CD14-positive monocyte (primary cell): Measurements from ENCODE around the gene PTK6. TPM values are rescaled to one million over a fixed set of nuclear protein-coding genes. Genes with fewer than 3 reads are reported as not detected.

ENCODE experiments used
- DNase-seq, 3 donors: peaks; one replicate each; pipeline ENCODE4 v3.0.0-alpha.2; 2011 to 2022
- H2AFZ ChIP-seq: 2 replicates; pipeline ENCODE4 v1.6.0; 2012; ENCODE audit warnings: mild to moderate bottlenecking, low read depth, low read length, inconsistent platforms; ENCODE audit not compliant: insufficient read depth, poor library complexity, severe bottlenecking
- H3K27ac ChIP-seq, 2 donors: 1 replicate in 1 of 2; 2 replicates in 1 of 2; pipeline ENCODE4 v1.5.1; 2012 to 2013; ENCODE audit warnings: low read length in 2 of 2, control low read depth in 1 of 2, inconsistent platforms in 1 of 2, low read depth in 1 of 2, mild to moderate bottlenecking in 1 of 2
- H3K27me3 ChIP-seq, 2 donors: one replicate each; pipeline versions ENCODE4 v1.6.0 to v1.6.1; 2011 to 2013; ENCODE audit warnings: low read length in 2 of 2; ENCODE audit not compliant: control insufficient read depth in 2 of 2, insufficient read depth in 2 of 2
- H3K36me3 ChIP-seq, 2 donors: replicated peaks in 1 of 2; 1 replicate in 1 of 2; 2 replicates in 1 of 2; pipeline versions ENCODE4 v1.5.1 to v1.6.1; 2012 to 2013; ENCODE audit warnings: low read length in 2 of 2, control low read depth in 1 of 2, inconsistent platforms in 1 of 2, mild to moderate bottlenecking in 1 of 2; ENCODE audit not compliant: insufficient read depth in 2 of 2, control insufficient read depth in 1 of 2
- H3K4me1 ChIP-seq, 2 donors: 1 replicate in 1 of 2; 2 replicates in 1 of 2; pipeline versions ENCODE4 v1.5.1 to v1.6.1; 2012 to 2013; ENCODE audit warnings: low read length in 2 of 2, control low read depth in 1 of 2, inconsistent platforms in 1 of 2, mild to moderate bottlenecking in 1 of 2, moderate library complexity in 1 of 2; ENCODE audit not compliant: insufficient read depth in 2 of 2, control insufficient read depth in 1 of 2
- H3K4me2 ChIP-seq: replicated peaks from 2 replicates; pipeline ENCODE3; 2012; ENCODE audit warnings: low read length, moderate library complexity, mild to moderate bottlenecking; ENCODE audit not compliant: poor library complexity, severe bottlenecking; ENCODE audit errors: extremely low read depth
- H3K4me3 ChIP-seq, 3 experiments: fragments of 200-600 bp in 1 of 3; sonication (generic) in 1 of 3; replicated peaks in 1 of 3; 1 replicate in 2 of 3; 2 replicates in 1 of 3; pipeline ENCODE4 v1.5.1; 2011 to 2013; ENCODE audit warnings: low read length in 3 of 3, mild to moderate bottlenecking in 3 of 3, control low read depth in 2 of 3, low read depth in 2 of 3, inconsistent platforms in 1 of 3, moderate library complexity in 1 of 3
- H3K79me2 ChIP-seq: 2 replicates; pipeline ENCODE4 v1.6.0; 2012; ENCODE audit warnings: mild to moderate bottlenecking, control low read depth, inconsistent platforms, low read length, moderate library complexity; ENCODE audit not compliant: insufficient read depth
- H3K9ac ChIP-seq: 2 replicates; pipeline ENCODE4 v1.6.0; 2017; ENCODE audit warnings: low read length, mild to moderate bottlenecking; ENCODE audit not compliant: insufficient read depth, poor library complexity, severe bottlenecking
- H3K9me3 ChIP-seq, 2 donors: replicated peaks in 1 of 2; 1 replicate in 1 of 2; 2 replicates in 1 of 2; pipeline versions ENCODE4 v1.5.1 to v1.6.1; 2012 to 2013; ENCODE audit warnings: low read length in 2 of 2, control low read depth in 1 of 2; ENCODE audit not compliant: control insufficient read depth in 1 of 2, insufficient read depth in 1 of 2
- H4K20me1 ChIP-seq: 2 replicates; pipeline ENCODE4 v1.6.0; 2012; ENCODE audit warnings: mild to moderate bottlenecking, low read length, control low read depth, moderate library complexity; ENCODE audit not compliant: insufficient read depth
- H3K27ac Mint-ChIP-seq, 7 donors: one replicate each; pipeline ENCODE4 v1.8.0; 2020; ENCODE audit warnings: mild to moderate bottlenecking in 7 of 7, mixed read lengths in 7 of 7, moderate library complexity in 6 of 7, inconsistent platforms in 2 of 7
- H3K27me3 Mint-ChIP-seq, 3 donors: one replicate each; pipeline ENCODE4 v1.8.0; 2021 to 2022; ENCODE audit warnings: low read depth in 3 of 3, mild to moderate bottlenecking in 3 of 3, mixed read lengths in 3 of 3, moderate library complexity in 3 of 3, inconsistent platforms in 1 of 3
- H3K36me3 Mint-ChIP-seq, 2 donors: one replicate each; pipeline ENCODE4 v1.8.0; 2020; ENCODE audit warnings: mixed read lengths in 2 of 2, inconsistent platforms in 1 of 2, mild to moderate bottlenecking in 1 of 2
- H3K4me1 Mint-ChIP-seq: one replicate; pipeline ENCODE4 v1.8.0; 2020; ENCODE audit warnings: mild to moderate bottlenecking, mixed read lengths
- H3K4me3 Mint-ChIP-seq, 2 donors: one replicate each; pipeline ENCODE4 v1.8.0; 2020; ENCODE audit warnings: mild to moderate bottlenecking in 2 of 2, mixed read lengths in 2 of 2, moderate library complexity in 1 of 2
- H3K9me3 Mint-ChIP-seq, 7 donors: one replicate each; pipeline ENCODE4 v1.8.0; 2020 to 2022; ENCODE audit warnings: mixed read lengths in 7 of 7, mild to moderate bottlenecking in 6 of 7, moderate library complexity in 6 of 7, inconsistent platforms in 2 of 7
- CTCF ChIP-seq: fragments of 200-600 bp; IDR thresholded peaks from one replicate; pipeline ENCODE4 v1.8.0; 2022; ENCODE audit warnings: antibody characterized with exemption, mild to moderate bottlenecking
- WGBS: methylation state at CpG from one replicate; pipeline ENCODE4 v1.1.5; 2013; ENCODE audit warnings: missing lambda C conversion rate; ENCODE audit not compliant: insufficient coverage; 5-methylcytosine and 5-hydroxymethylcytosine counted together
- intact Hi-C, 2 donors: fragments of 100-400 bp; cut with micrococcal nuclease; formaldehyde crosslinking; loops; one replicate each; pipeline versions ENCODE4 v1.15.0 to v1.15.1; 2023
- polyA plus RNA-seq, 3 donors: library from polyadenylated mRNA; depleted of rRNA in 1 of 3; unstranded in 2 of 3; stranded (reverse) in 1 of 3; fragments of 300-500 nt in 2 of 3; fragments of >200 nt in 1 of 3; fragmentation: Illumina TruSeq in 2 of 3; gene quantifications; 1 replicate in 2 of 3; 2 replicates in 1 of 3; pipeline ENCODE4 v1.2.3, GENCODE V29; 2012 to 2021

The PTK6 gene
- polyA plus RNA-seq, 3 donors: 0.66 to 4.1 (median 1.5) TPM

- Histone ChIP-seq H3K9me3 (no peaks in the 10 kb centered on the region), H4K20me1 (no peaks in the 10 kb centered on the region), H3K27ac (no peak overlapping the region), H3K4me2 (no peak overlapping the region), H3K9ac (no peak overlapping the region), H3K4me1 (peaks cover 4 to 15% of the 10 kb centered on the region in 2 donors), H2AFZ (no peak overlapping the region), H3K36me3 (no peaks in the 10 kb centered on the region), H3K4me3 (no peak overlapping the region), H3K79me2 (no peaks in the 10 kb centered on the region), H3K27me3 (peaks cover 9 to 35% of the 10 kb centered on the region in 2 donors)
- no peak overlapping the region for H3K4me3 Mint-ChIP-seq
- no peak for TF ChIP-seq CTCF
- DNase-seq: no peak
- H3K9me3 Mint-ChIP-seq: peaks cover 0 to 4% (median 3%) of the 10 kb centered on the region in 7 donors
- H3K4me1 Mint-ChIP-seq: peaks cover 5% of the 10 kb centered on the region
- H3K27ac Mint-ChIP-seq: no peak overlapping the region
- intact Hi-C loops: no loop called here
- H3K36me3 Mint-ChIP-seq: no peaks in the 10 kb centered on the region
- H3K27me3 Mint-ChIP-seq: peaks cover 33 to 61% (median 38%) of the 10 kb centered on the region in 3 donors
- WGBS: 98% methylated on average over 7 of the region's 7 CpGs
Measured at GRCh38 chr20:63494084-63494419, 43.1 kb downstream of the PTK6 start.

DNA sequence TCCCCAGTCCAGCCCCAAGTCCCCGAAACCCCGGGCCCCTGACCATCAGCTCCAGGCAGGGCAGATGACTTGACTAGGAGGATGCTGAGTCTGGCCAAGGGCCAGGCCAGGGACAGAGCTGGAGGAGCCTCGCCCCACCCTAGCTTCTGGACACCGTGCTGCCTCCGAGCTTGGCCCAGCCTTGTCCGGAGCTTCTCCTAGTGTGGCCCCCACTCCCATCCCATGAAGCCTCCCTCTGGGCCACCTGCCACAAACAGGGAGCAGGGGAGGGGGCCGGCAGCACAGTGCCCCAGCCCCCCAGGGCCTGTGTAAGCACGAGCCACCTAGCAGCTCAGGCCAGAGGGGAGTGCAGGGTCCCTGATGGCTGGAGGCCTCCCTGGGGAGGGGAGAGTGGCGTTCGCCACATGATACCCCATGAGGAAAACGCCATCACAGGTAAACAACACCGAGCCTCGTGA, 43.6 kb downstream of the PTK6 start:
- Histone ChIP-seq H3K9me3 (no peaks in the 10 kb centered on the region), H3K4me3 (no peak overlapping the region), H3K79me2 (no peaks in the 10 kb centered on the region), H3K27ac (no peak overlapping the region), H3K36me3 (no peaks in the 10 kb centered on the region), H2AFZ (no peak overlapping the region), H3K9ac (no peak overlapping the region), H3K4me2 (no peak overlapping the region), H4K20me1 (no peaks in the 10 kb centered on the region), H3K4me1 (peaks cover 4 to 15% of the 10 kb centered on the region in 2 donors), H3K27me3 (peaks cover 9 to 39% of the 10 kb centered on the region in 2 donors)
- 80% methylated on average over 11 of the region's 13 CpGs for WGBS
- no peaks in the 10 kb centered on the region for H3K36me3 Mint-ChIP-seq
- intact Hi-C loops: no loop called here
- DNase-seq: no peak
- no peak overlapping the region for H3K4me3 Mint-ChIP-seq
- H3K9me3 Mint-ChIP-seq: peaks cover 0 to 4% (median 3%) of the 10 kb centered on the region in 7 donors
- no peak overlapping the region for H3K27ac Mint-ChIP-seq
- H3K4me1 Mint-ChIP-seq: peaks cover 5% of the 10 kb centered on the region
- peaks cover 37 to 63% (median 43%) of the 10 kb centered on the region in 3 donors for H3K27me3 Mint-ChIP-seq
- TF ChIP-seq CTCF: no peak
